Activated gamma-delta T cell treated with anti-CD3 and anti-CD28 coated beads, Interleukin-2, amount 50 U/mL, for 16 hours (primary cell): ENCODE measurements around the gene LYRM4.

Source experiments
- DNase-seq: peaks from one replicate; pipeline ENCODE4 v3.0.0-alpha.2; 2020; ENCODE audit warnings: low read depth

LYRM4 gene

DNA sequence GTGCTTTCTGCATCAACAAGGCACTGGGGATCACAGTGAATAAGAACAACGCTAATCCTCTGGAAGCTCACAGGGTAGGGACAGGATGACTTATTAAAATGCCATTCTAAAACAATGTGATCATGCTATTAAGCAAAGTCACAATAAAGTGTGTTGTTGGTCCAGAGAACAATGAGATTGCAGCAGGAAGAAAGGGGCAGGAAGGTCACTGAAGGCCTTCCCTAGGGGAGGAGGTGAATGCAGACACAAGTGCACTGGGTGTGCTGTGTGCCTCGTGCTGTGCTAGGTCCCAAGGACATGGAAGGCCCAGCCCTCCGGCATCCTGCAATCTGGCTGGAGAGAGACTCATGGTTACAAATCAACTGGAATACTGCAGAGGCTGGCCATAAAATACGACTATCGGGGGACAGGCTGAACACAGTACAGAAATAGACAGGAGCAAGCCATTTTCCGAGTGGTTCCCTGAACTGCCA lies 55.7 kb downstream of the LYRM4 start:
- no peak for DNase-seq

DNA sequence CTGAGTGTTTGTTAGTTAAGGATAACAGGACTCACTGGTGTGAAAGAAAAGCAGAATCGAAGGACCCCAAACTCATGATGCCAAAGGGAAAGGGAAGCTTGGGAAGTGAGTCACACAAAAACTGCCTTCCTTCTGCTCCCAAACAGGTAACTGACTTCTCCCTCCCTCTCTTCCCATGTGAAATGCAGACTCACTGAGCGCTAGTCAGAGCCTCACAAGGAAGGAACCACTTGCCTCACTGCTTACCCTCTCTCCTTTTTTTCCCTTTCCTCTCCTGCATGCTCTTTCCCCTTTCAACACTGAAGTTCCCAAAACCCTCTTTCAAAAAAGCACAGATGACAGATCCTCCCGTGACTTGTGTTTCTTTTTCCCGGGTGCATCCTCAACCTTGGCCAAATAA lies 56.4 kb downstream of the LYRM4 start:
- DNase-seq: no peak

DNA sequence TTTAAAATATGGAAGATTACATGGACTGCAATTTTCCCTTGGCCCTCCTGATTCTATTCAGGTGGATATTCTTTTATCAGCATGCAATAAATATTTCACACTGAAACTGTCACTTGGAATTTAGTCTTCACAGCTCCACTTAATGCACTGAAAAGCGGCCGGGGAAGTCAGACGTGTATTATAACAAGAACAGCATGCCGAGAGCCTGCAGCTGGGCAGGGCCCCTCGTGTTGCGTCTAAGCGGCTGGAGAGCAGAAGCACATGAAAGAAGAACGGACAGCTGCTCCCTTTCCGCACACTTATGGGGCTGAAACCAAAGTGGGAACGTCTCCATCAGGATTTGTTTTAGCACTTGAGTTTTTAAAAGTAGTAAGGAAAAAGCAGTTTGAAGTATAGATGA lies 57.2 kb downstream of the LYRM4 start:
- no peak for DNase-seq

DNA sequence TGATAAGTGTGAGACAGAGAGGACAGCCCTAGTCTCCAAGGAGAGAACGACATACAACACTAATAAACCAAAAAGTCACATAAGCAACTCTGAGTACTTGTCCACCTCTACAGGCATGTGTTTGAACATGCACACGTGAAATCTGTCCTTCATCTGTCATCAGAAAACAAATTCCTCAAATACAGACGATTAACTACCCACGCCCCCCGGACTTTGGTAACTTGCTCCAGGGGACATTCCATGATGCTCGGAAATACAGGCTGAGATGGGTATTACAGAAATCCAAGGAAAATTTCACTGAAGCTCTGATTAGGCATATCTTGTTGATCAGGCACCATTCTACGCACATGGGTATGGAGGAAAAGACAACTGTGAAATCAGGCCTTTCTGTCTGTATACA lies 57.8 kb downstream of the LYRM4 start:
- no peak for DNase-seq

DNA sequence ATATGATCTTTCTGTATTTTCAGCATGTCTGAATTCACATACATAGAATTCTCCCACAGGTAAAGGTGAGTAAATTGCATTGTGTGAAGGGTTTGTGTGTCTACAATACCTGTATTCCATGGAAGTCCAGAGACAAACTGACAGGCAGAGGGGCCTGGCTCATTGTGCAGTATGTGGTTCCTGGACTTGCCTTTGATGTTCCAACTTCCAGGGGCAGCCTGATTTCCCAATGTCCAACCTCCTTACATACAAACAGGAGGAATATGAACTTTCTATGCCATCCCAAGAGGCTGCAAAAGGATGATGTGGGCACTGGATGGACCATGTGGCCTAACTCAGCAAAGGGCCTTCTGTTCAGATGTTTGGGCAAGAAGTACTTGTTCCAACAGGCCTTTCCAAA lies 58.5 kb downstream of the LYRM4 start:
- DNase-seq: no peak

DNA sequence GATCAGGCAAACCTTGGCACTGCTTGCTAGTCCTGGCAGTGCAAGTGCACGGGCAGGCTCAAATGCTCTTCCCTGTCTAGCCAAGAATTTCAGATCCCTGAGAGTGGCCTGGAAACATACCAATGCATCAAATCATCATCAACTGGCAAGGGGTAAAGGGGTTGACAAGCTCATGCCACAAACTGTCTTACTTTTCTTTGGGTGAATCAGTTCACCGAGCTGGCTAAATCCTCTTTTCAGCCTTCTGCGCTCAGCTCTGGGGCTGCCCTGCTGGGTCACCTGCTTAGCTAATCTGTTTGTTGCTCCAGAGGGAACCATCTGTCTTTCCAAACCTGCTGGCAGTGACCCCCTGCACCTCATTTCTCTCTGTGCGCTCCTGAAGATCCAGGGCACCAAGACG lies 59.5 kb downstream of the LYRM4 start:
- no peak for DNase-seq

DNA sequence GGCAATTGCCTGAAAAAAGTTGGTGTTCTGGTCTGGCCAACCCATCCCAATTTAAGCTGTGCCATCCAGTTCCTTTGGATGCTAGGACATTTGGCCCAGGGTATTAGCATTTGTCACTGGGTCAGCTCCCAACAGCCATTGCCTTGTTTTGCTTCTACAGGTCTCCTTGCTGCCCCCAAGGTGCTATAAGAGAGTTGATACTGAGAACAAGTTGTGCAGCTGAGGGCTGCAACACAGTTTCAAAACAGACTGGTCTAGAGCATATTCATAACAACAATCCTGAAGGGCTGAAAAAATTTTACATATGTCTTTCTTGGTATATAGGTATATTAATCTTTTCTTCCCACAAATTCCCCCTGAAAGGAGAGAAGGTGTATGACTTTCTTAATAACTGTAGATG lies 61.0 kb downstream of the LYRM4 start:
- no peak for DNase-seq

DNA sequence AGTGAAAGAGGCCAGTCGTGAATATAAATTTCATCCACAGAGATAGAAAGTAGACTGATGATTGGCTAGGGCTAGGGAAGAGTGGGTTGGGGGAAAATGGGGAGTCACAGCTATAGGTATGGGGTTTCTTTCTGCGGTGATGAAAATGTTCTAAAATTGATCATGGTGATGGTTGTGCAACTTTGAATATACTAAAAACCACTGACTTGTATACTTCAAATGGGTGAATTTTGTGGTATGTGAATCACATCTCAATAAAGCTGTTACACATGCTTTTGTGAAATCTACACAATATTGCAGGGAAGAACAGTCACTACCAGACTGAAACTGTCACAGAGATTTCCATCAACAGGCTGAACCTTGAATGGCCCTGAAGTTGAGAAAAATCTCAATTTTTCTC lies 61.5 kb downstream of the LYRM4 start:
- no peak for DNase-seq

DNA sequence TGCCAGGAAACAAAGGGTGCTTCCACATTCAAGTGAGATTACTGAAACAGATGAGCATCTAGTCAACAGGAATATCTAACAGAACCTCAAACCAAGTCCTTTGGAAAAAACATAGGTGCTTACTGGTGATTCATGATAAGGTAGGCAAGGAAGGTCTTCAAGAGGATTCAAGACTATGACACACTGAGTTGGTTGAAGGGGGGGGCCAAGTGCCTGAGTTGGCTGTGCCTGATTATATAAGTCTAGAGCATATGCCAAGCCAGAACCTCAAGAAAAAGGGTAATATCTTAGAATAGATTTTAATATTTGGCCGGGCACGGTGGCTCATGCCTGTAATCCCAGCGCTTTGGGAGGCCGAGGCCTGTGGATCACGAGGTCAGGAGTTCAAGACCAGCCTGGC lies 63.7 kb downstream of the LYRM4 start:
- no peak for DNase-seq

DNA sequence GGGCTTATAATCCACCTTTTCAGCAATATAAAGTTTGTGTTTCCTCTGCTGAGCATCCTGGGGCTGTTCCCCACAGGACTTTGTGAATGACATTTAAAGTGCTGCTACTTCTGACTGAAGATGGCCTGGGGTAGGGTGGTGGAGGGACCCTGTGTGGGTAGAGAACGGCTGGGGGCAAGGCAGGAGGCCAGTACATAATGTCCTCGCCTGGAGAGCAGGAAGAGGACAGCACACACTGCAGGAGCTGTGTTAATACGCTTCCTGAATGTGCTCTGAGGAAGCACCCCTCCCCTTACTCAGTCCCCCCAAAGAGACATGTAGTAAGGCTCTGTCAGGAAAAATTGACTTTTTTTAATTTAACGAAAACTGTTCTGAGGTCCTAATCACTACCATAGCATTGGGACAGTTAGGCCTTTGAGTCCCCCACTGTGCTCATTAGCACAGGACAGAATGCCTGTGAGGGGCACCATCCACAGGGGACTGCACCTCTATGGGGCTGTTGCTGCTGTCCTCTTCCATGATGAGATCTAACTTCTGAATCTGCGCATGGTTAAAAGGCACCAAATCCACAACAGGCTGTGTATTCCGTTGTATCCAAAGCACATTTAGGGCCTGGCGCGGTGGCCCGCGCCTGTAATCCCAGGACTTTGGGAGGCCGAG lies 68.5 kb downstream of the LYRM4 start:
- DNase-seq: no peak

DNA sequence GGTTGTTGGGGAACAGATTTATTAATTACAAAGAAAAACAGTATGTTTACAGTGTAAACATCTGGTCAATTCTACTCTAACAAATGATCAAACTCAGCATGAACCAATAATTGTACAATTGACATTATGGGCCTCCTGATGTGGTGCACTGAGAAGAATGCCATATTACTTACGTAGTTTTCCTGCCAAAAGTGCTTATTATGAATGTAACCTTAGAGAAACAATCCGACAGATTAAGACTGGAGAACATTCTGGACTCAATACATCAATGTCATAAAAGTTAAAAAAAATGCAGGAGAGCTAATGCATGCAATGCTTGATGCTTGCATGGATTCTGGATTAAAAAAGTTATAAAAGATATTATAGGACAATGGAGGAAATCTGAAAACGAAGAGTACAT lies 69.0 kb downstream of the LYRM4 start:
- no peak for DNase-seq

DNA sequence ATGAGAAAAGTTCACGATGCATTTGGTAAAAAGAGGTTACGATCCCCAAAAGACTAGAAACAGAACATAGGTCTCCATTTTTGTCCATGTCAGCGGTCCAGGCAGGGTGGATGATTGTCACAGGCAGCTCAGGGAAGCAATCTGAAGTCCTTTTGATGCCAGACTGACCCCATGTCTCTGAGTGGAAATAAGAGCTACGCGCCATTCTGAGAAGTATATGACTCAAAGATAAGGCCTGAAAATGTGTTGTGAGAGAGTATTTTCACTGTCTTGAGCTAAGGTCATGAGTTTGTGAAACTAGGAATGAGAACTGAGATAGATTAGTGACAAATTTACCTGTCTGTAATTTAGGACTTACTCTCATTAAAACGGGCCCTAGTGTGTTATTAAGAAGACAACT lies 69.5 kb downstream of the LYRM4 start:
- no peak for DNase-seq

DNA sequence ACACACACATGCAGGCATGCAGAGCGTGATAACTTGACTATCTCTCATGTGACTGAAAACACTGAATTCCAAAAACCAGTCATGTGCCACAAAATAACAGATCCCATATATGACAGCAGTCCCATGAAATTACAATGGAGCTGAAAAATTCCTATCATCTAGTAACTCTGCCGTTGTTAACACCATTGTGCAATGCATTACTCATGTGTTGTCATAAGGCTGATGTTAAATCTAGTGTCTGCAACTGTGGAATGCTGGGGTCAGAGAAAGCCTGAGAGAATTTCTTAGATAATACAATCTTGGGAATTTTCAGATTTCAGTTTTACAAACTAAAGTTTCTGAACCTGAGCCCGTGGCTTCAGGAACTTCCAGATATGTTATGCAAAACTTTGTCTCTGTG lies 70.2 kb downstream of the LYRM4 start:
- DNase-seq: no peak

DNA sequence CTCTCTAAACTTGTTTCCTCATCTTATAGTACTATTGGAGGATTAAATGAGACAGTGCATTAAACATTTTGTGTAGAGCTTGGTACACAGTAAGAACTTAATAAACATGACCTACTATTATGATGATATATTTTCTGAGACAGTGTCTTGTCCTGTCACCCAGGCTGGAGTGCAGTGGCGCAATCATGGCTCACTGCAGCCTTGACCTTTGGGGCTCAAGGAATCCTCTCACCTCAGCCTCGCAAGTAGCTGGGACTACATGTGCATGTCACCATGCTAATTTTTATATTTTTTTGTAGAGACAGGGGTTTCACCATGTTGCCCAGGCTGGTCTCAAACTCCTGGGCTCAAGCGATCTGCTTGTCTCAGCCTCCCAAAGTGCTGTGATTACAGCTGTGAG lies 72.1 kb downstream of the LYRM4 start:
- no peak for DNase-seq

DNA sequence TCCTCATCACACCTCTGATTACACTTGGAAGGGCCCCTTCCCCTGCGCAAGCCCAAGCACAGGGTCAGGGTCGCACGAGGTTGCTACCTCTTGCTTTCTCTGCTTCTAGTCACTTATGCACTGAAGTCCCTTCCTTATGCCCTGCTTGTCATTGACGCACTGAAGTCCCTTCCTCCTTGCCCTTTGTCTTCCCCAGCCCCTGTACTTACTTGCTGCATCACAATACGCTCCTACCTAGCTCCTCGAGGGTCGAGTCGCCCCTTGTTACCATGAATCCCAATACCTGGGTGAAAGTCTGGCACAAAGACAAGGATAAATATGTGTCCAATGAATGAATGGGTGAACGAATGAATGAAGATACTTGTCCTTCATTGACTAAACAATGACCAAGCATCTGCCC lies 75.9 kb downstream of the LYRM4 start:
- DNase-seq: no peak

DNA sequence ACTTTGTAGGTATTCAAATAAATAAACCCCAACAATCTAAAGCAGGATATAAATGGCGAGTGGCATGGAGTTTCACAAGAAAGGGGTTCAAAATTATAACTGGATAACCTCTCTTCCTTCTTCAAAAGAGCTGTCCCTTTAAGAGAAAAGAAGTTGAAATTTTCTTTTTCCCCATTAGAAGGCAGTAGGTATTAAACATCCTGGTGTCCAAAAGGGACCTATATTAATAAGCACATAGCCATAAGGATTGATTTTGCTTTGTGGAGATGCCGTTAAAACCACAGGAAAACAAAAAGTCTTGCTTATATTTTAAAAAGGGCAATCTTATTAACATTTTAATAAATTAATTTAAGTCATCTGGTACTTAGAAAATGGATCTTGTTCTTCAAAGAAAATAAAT lies 76.5 kb downstream of the LYRM4 start:
- no peak for DNase-seq

DNA sequence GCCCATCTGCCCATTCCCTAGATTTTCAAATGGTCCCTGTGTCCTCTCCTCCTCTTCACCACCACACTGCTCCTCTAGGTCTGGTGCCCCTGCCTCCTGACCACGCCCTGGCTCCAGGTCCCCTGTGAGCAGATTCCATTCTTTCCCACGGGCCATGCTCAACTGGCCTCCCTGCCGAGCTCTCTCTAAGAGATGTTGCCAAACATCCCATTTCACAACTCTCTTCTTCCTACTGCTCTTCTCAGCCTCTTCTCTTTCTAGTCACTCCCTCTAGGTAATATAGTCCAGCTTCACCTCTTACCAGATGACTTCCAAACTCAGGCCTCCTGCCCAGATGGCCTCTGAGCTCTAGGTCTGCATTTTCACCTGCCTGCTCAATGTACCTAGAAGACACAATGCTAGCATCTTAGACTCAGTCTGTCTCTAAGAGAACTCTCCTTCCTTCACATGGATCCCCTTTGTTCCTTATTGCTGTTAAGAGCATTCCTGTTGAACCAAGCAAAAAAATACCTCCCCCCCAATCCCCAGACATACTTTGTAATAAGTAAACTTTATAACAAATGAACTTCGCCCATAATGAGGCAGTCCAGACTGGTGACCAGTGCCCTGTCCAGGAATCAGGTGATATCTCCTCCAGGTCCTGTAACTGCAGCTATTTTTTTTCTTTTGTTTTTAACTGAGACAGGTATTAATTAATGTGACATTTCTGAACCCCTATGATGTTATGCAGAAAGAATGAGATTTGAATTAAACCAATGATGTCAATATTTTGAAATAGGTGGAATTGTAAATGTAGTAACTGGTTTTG lies 79.0 kb downstream of the LYRM4 start:
- DNase-seq: no peak

DNA sequence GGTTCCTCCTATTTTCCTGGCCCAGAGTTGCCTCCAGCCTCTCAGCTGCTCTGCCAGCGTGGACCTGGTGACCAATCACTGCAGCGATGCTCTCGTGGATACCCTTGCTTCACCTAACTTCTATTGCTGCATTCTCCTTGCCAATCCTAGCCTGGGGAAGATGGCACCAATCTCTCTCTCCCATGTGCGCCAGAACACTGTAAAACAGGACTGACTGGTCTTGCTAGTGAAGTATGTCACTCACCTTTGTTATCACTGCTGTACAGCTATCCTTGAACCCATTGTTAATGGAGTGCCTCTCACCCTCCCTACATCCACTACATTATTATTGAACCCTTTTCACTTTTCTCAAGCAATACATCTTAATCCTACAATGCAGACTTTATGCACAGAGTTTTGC lies 80.1 kb downstream of the LYRM4 start:
- no peak for DNase-seq

DNA sequence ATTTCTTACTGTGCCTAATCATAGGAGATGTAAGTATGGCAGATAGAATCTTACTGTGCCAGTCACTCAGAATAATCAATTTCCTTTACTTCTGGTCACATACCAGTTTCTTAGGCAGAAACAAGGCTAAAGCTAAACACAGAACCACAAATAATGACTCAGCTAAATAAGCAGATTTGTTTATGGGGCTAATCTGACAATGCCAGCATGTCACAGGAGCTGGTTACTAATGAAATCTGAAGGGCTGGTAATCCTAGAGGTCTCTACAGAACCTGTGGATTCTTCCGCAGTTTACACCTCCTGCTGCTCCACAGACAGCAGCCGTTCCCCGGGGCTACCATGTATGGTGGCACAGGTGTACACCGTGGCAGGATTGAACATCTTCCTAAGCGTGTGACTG lies 80.8 kb downstream of the LYRM4 start:
- no peak for DNase-seq

DNA sequence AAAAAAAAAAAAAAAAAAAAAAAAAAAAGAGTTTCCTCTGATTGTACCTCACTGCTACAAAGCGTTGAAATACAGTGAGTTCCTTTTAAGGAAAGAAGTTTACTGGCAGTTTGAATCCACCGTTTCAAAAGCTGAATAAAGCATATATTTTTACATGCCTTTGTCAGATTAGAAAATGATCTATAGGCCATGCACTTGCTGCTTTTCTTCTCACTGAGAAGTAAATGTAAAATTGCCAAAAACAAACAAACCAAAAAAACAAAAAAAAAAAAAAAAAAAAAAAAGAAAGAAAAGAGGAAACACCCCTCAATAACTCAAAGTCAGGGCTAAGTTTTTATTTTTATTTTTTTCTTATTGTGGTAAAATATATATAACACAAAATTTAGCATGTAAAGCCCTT lies 81.9 kb downstream of the LYRM4 start:
- DNase-seq: no peak

DNA sequence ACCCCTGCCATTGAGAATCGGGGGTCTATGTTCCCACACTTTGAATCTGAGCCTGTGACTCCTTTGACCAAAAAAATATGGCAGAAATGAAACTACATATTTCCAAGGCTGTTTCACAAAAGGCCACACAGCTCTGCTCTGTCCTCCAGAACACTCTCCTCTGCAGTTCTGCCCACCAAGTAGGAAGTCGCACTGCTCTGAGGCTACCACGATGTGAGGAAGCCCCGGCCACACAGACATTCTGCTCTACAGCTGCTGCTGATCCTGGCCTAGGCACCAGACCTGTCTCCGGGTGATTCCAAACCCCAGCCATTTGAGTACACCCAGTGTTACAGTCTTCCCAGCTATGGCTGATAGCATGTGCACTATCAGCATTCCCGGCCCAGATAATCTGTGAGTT lies 85.1 kb downstream of the LYRM4 start:
- no peak for DNase-seq

DNA sequence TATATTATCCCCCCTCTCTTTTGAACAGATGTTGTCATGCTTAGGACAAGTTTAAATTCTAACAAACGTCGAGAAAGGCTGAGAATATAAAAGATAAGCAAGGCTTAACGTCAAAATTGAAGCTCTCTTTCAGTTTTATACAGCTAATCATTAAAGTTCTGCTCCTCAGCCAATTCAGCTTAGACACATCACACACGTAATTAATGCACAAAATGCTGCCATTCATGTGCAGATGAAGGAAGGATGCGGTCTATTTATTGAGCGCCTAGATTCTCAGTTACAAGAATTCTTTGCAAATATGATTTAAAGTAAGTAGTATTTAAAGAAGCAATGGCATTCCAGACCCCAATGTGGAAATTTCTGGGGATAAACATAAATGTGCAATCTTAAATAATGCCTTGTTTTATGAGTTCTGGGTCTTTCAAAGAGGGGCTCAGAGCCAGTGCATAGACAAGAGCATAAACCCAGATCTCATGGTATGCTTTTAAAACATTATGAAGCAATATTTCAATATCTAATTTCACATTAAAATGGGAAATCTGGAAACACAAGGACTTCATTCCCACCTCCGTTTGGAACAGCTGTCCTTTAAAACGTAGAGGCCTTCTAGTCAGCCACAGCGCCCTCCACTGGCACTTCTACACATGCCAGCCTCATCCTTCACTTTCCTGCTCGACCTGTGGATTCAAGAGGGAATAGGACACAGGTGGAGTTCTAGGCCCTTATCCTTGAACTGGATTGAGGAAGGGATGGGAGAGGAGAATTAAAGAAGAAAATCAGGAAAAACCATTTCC lies 85.8 kb downstream of the LYRM4 start:
- no peak for DNase-seq

DNA sequence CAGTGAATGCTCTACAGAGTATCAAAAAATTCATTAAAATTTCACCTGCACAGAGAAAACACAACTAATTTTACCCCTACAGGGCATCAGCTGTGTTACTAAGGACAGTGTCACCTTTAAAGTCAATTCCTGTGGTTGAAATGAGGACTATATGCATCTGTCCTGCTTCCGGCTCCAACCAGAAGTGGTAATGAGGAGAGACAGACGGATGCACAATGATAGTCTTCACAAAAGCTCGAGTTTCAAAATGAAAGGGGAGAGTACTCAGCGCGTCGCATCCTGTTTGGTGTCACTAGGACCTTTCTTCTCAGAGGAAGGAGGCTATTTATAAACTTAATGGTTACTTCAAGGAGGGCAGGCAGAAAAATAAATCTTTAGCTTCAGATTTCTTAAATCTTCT lies 86.5 kb downstream of the LYRM4 start:
- peak; percentile 6 for DNase-seq
